ENCODE data around the gene NRP1. TPM values are rescaled to one million over a fixed set of nuclear protein-coding genes. Genes with fewer than 3 reads are reported as not detected.

Gene NRP1
- total RNA-seq, 2 donors from 2014 or later = 11.7 to 18.4 TPM

DNA sequence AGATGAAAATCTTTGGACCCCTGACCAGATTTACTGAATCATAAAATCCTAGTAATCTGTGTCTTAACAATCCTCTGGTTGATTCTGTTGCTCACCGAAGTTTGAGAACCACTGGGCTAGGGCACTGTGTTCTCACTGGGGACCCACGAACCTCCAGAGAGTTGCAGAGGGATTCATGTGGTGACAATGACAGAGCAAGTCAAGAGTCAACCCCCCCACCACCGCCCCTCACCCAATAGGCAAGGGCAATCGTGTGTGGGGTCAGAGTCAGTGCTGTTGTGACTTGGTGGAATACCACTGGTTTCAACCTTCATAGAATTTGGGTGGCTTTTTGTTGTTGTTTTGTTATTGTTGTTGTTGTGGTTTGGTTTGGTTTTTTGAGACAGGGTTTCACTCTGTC, 23.5 kb upstream of the NRP1 start:
- Histone ChIP-seq H3K27ac (no peak overlapping the region), H3K4me3 (no peak overlapping the region), H3K4me1 (no peaks in the 10 kb centered on the region), H3K9me3 (no peaks in the 10 kb centered on the region), H3K9ac (ENCODE audit: low read depth in 2 of 2, low read length in 2 of 2) (no peak overlapping the region), H3K27me3 (no peaks in the 10 kb centered on the region), H3K36me3 (no peaks in the 10 kb centered on the region)
- TF ChIP-seq, protein P1, sequence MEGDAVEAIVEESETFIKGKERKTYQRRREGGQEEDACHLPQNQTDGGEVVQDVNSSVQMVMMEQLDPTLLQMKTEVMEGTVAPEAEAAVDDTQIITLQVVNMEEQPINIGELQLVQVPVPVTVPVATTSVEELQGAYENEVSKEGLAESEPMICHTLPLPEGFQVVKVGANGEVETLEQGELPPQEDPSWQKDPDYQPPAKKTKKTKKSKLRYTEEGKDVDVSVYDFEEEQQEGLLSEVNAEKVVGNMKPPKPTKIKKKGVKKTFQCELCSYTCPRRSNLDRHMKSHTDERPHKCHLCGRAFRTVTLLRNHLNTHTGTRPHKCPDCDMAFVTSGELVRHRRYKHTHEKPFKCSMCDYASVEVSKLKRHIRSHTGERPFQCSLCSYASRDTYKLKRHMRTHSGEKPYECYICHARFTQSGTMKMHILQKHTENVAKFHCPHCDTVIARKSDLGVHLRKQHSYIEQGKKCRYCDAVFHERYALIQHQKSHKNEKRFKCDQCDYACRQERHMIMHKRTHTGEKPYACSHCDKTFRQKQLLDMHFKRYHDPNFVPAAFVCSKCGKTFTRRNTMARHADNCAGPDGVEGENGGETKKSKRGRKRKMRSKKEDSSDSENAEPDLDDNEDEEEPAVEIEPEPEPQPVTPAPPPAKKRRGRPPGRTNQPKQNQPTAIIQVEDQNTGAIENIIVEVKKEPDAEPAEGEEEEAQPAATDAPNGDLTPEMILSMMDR (IDR thresholded peaks at IDR 0.05) = no peak
- DNase-seq = no peak
- intact Hi-C loops (cut with DNase I) = no loop called here

DNA sequence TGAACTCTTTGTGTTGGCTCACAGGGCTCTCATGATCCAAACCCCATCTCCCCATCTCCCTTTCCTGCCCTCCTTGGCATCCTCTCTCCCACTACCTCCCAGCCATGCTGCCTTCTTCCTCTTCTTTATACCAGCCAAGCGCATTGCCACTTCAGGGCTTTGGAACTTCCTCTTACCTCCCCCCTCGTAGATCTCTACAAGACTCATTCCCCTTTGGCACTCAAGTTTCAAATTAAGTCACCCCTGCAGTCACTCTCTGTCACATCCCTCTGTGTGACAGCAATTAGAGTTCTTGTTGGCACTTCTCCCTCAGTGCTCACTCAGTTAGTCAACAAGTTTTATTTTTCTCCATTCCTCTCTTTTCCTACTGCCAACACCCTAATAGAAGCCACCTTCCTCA, 20.8 kb upstream of the NRP1 start:
- intact Hi-C loops (cut with DNase I) = no loop called here
- H3K4me1 ChIP-seq = no peaks in the 10 kb centered on the region
- no peak overlapping the region for H3K9ac ChIP-seq (ENCODE audit: low read depth in 2 of 2, low read length in 2 of 2)
- DNase-seq = no peak
- no peak overlapping the region for H3K4me3 ChIP-seq
- H3K27ac ChIP-seq = no peak overlapping the region
- H3K36me3 ChIP-seq = no peaks in the 10 kb centered on the region
- H3K27me3 ChIP-seq = no peaks in the 10 kb centered on the region
- TF ChIP-seq, protein P1 (IDR thresholded peaks at IDR 0.05) = no peak
- H3K9me3 ChIP-seq = no peaks in the 10 kb centered on the region

DNA sequence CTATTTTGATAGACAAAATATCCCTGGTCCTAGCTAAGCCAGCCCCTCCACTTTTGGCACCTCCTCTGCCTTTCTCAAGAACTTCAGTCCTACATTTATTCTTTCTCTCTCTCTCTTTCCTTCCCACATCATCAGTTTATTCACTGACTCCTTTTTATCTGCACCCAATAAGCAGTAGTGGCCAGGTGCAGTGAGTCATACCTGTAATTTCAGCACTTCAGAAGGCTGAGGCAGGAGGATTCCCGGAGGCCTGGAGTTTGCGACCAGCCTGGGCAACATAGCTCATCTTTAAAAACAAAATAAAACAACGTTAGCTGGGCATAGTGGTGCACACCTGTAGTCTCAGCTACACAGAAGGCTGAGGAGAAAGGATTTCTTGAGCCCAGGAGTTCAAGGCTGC, 19.4 kb upstream of the NRP1 start:
- Histone ChIP-seq H3K9ac (ENCODE audit: low read depth in 2 of 2, low read length in 2 of 2) (no peak overlapping the region), H3K4me1 (no peaks in the 10 kb centered on the region), H3K27me3 (no peaks in the 10 kb centered on the region), H3K27ac (no peak overlapping the region), H3K4me3 (no peak overlapping the region), H3K36me3 (no peaks in the 10 kb centered on the region), H3K9me3 (no peaks in the 10 kb centered on the region)
- intact Hi-C loops (cut with DNase I) = no loop called here
- DNase-seq = no peak
- TF ChIP-seq, protein P1 (IDR thresholded peaks at IDR 0.05) = no peak

DNA sequence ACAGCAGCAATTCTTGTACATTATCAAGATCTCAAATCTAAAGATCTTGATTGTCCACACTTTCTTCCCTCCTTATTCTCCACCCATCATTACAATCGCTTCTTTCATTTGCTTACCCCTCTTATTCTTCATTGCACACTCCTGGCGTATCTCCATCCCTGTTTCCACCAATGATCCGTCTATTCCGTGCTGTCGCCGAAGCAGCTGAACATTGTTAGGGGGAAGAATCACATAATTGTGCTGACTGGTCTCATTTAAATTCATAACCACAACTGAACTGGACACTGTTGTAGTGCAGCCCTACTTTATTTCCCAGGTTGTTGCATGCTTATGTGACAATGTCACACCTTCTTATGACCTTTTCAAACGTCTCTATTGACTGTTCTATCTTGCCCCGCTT, 18.9 kb upstream of the NRP1 start:
- TF ChIP-seq, protein P1 (IDR thresholded peaks at IDR 0.05) = no peak
- Histone ChIP-seq H3K9me3 (no peaks in the 10 kb centered on the region), H3K27ac (no peak overlapping the region), H3K36me3 (no peaks in the 10 kb centered on the region), H3K27me3 (no peaks in the 10 kb centered on the region), H3K4me3 (no peak overlapping the region), H3K4me1 (no peaks in the 10 kb centered on the region), H3K9ac (ENCODE audit: low read depth in 2 of 2, low read length in 2 of 2) (no peak overlapping the region)
- intact Hi-C loops (cut with DNase I) = no loop called here
- DNase-seq = no peak

GRCh38 chr10:33352615-33353014, 18.1 kb upstream of the NRP1 start:
- Histone ChIP-seq H3K4me1 (no peaks in the 10 kb centered on the region), H3K9me3 (no peaks in the 10 kb centered on the region), H3K4me3 (no peak overlapping the region), H3K9ac (ENCODE audit: low read depth in 2 of 2, low read length in 2 of 2) (no peak overlapping the region), H3K36me3 (no peaks in the 10 kb centered on the region), H3K27me3 (no peaks in the 10 kb centered on the region), H3K27ac (no peak overlapping the region)
- intact Hi-C loops (cut with DNase I) = no loop called here
- TF ChIP-seq, protein P1 (IDR thresholded peaks at IDR 0.05) = no peak
- no peak for DNase-seq

- H3K27ac ChIP-seq = no peak overlapping the region
- no peak overlapping the region for H3K9ac ChIP-seq (ENCODE audit: low read depth in 2 of 2, low read length in 2 of 2)
- intact Hi-C loops (cut with DNase I) = no loop called here
- TF ChIP-seq, protein P1 (IDR thresholded peaks at IDR 0.05) = no peak
- DNase-seq = no peak
- no peaks in the 10 kb centered on the region for H3K4me1 ChIP-seq
- no peaks in the 10 kb centered on the region for H3K27me3 ChIP-seq
- no peaks in the 10 kb centered on the region for H3K36me3 ChIP-seq
- H3K9me3 ChIP-seq = no peaks in the 10 kb centered on the region
- no peak overlapping the region for H3K4me3 ChIP-seq
Measured at GRCh38 chr10:33352175-33352574, 17.7 kb upstream of the NRP1 start.

Measured in colonic mucosa (tissue), 4 donors.